ENCODE measurements around the gene TEN1. TPM values are rescaled to one million over a fixed set of nuclear protein-coding genes. Genes with fewer than 3 reads are reported as not detected.
A peak's percentile ranks its signal among the peaks of the same experiment; 100 is the strongest.
"Not testable (repeated sequence)": the region's sequence is repeated elsewhere in the genome, so short reads cannot be mapped to it uniquely, and the experiment has no call there.

Gene TEN1
- total and polyA plus RNA-seq, 9 of the 15 experiments (the other 6 are each of a cell fraction or from before 2014, with no cell fraction given) = 1.3 to 25.7 (median 10.1) TPM

DNA sequence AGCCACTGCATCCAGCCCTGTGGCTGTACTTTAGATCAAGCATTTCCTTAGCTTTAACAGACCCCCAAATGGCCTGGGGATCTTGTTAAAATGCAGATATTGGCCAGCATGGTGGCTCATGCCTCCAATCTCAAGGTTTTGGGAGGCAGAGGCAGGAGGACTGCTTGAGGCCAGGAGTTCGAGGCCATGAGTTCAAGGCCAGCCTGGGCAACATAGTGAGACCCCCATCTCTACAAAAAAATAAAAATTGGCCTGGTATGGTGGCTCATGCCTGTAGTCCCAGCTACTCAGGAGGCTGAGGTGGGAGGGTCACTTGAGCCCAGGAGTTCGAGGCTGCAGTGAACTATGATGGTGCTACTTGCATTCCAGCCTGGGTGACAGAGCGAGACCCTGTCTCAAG is 63.8 kb downstream of the TEN1 start:
- H3K9ac ChIP-seq (ENCODE audit: insufficient read depth in 1 of 2, low read depth in 2 of 2, low read length in 2 of 2); H2AFZ ChIP-seq (ENCODE audit: low read depth, low read length); H3K9me3 ChIP-seq (replicated peaks; ENCODE audit: control insufficient read depth, insufficient read depth, low read depth, low read length); in situ Hi-C loops (cut with MboI); H3K27ac ChIP-seq (ENCODE audit: extremely low read depth, low read depth, low read length); BruUV-seq (replicated peaks); H4K20me1 ChIP-seq (replicated peaks; ENCODE audit: control insufficient read depth, insufficient read depth, low read length); H3K4me2 ChIP-seq (ENCODE audit: insufficient read depth, low read length); H3K4me1 ChIP-seq (replicated peaks in 1 of 2; ENCODE audit: control insufficient read depth in 2 of 2, insufficient read depth in 2 of 2, low read length in 2 of 2); H3K27me3 ChIP-seq (ENCODE audit: control insufficient read depth in 2 of 2, insufficient read depth in 2 of 2, low read length in 2 of 2); FAIRE-seq; intact Hi-C loops (cut with micrococcal nuclease); H3K4me3 ChIP-seq; H3K79me2 ChIP-seq (ENCODE audit: control insufficient read depth, insufficient read depth, low read length); H3K9me1 ChIP-seq (ENCODE audit: control insufficient read depth, insufficient read depth, low read length); ATAC-seq; DNase-seq (ENCODE audit: extremely low read depth in 1 of 4, low spot score in 3 of 4): not testable (repeated sequence)
- 96% methylated on average over 3 of the region's 3 CpGs for WGBS (ENCODE audit: insufficient coverage, low coverage, missing lambda C conversion rate)
- CTCF ChIA-PET (ENCODE audit: low intra/inter-chr PET ratio) = interaction anchor here (0.7 kb wide), 1 partner anchor 81 kb away, joined by 5 read pairs; no protein-coding TSS in a partner anchor
- H3K36me3 ChIP-seq (ENCODE audit: control insufficient read depth, insufficient read depth, low read length) = peaks cover 94% of the 10 kb centered on the region
- POLR2A ChIA-PET = interaction anchor here (0.6 to 2.0 kb wide), 2 partner anchors 12 to 27 kb away, joined by 3 to 9 read pairs; no protein-coding TSS in a partner anchor
- TF ChIP-seq ZNF121 (CRISPR knock-in tag; conservative IDR thresholded peaks at IDR 0.05) (0 out of 2 replicates have a peak, but pooled peaks have one; percentile 26), SUPT5H (IDR thresholded peaks at IDR 0.05) (peak; percentile 14; the same call in 1 of the 2 replicates)

- BruUV-seq (replicated peaks); H3K9ac ChIP-seq (ENCODE audit: insufficient read depth in 1 of 2, low read depth in 2 of 2, low read length in 2 of 2); H3K4me1 ChIP-seq (replicated peaks in 1 of 2; ENCODE audit: control insufficient read depth in 2 of 2, insufficient read depth in 2 of 2, low read length in 2 of 2); H4K20me1 ChIP-seq (replicated peaks; ENCODE audit: control insufficient read depth, insufficient read depth, low read length); H3K27ac ChIP-seq (ENCODE audit: extremely low read depth, low read depth, low read length); H3K4me3 ChIP-seq; H3K27me3 ChIP-seq (ENCODE audit: control insufficient read depth in 2 of 2, insufficient read depth in 2 of 2, low read length in 2 of 2); H3K9me1 ChIP-seq (ENCODE audit: control insufficient read depth, insufficient read depth, low read length); H2AFZ ChIP-seq (ENCODE audit: low read depth, low read length); FAIRE-seq; H3K9me3 ChIP-seq (replicated peaks; ENCODE audit: control insufficient read depth, insufficient read depth, low read depth, low read length); ATAC-seq; POLR2A ChIA-PET; in situ Hi-C loops (cut with MboI); CTCF ChIA-PET (ENCODE audit: low intra/inter-chr PET ratio); H3K79me2 ChIP-seq (ENCODE audit: control insufficient read depth, insufficient read depth, low read length); DNase-seq (ENCODE audit: extremely low read depth in 1 of 4, low spot score in 3 of 4); intact Hi-C loops (cut with micrococcal nuclease); H3K4me2 ChIP-seq (ENCODE audit: insufficient read depth, low read length): not testable (repeated sequence)
- TF ChIP-seq NFIX (CRISPR knock-in tag; IDR thresholded peaks at IDR 0.05; ENCODE audit: low read depth) (peak; percentile 70), NFIC (IDR thresholded peaks at IDR 0.05) (peak; percentile 94)
- WGBS (ENCODE audit: insufficient coverage, low coverage, missing lambda C conversion rate) = 91% methylated on average over 5 of the region's 11 CpGs
- peaks cover 94% of the 10 kb centered on the region for H3K36me3 ChIP-seq (ENCODE audit: control insufficient read depth, insufficient read depth, low read length)
Observed at GRCh38 chr17:76044475-76045007, 65.5 kb downstream of the TEN1 start.
